Transverse colon (tissue), 4 donors: ENCODE results near the gene RIT2. TPM values are rescaled to one million over a fixed set of nuclear protein-coding genes. Genes with fewer than 3 reads are reported as not detected.

Source experiments
- DNase-seq: peaks from one replicate; pipeline ENCODE4 v3.0.0-alpha.2; 2019
- H3K27ac ChIP-seq, 4 donors: fragments of 200-600 bp; sonication (generic); 2 replicates each; pipeline ENCODE4 v1.5.1; 2016 to 2018; ENCODE audit warnings: inconsistent platforms in 4 of 4
- H3K27me3 ChIP-seq: fragments of 200-600 bp; sonication (generic); 2 replicates; pipeline ENCODE4 v1.5.1; 2017; ENCODE audit warnings: inconsistent platforms
- H3K36me3 ChIP-seq, 4 donors: fragments of 200-600 bp; sonication (generic); 2 replicates each; pipeline ENCODE4 v1.5.1; 2017 to 2019; ENCODE audit warnings: inconsistent platforms in 4 of 4
- H3K4me1 ChIP-seq, 4 donors: fragments of 200-600 bp; sonication (generic); 2 replicates each; pipeline ENCODE4 v1.5.1; 2017 to 2020; ENCODE audit warnings: inconsistent platforms in 4 of 4
- H3K4me3 ChIP-seq, 4 donors: fragments of 200-600 bp; sonication (generic); 1 replicate in 1 of 4; 2 replicates in 3 of 4; pipeline versions ENCODE4 v1.5.1 to v1.6.1; 2017 to 2019; ENCODE audit warnings: inconsistent platforms in 4 of 4
- H3K9me3 ChIP-seq, 2 donors: fragments of 200-600 bp; sonication (generic); 2 replicates each; pipeline ENCODE4 v1.5.1; 2017 to 2019; ENCODE audit warnings: inconsistent platforms in 2 of 2
- CTCF ChIP-seq, 5 experiments: fragments of 200-600 bp in 3 of 5; fragments of 450-650 bp in 2 of 5; sonication (generic) in 3 of 5; IDR thresholded peaks; 1 replicate in 2 of 5; 2 replicates in 3 of 5; pipeline ENCODE4 v1.5.1; 2016 to 2017; ENCODE audit warnings: antibody characterized with exemption in 5 of 5, inconsistent platforms in 3 of 5, mild to moderate bottlenecking in 2 of 5, moderate library complexity in 1 of 5
- EP300 ChIP-seq: sonication (generic); formaldehyde crosslinking; IDR thresholded peaks from one replicate; pipeline ENCODE4 v1.6.1; 2017; ENCODE audit warnings: antibody characterized with exemption, low read depth
- POLR2A ChIP-seq: fragments of 450-650 bp; IDR thresholded peaks from one replicate; pipeline ENCODE4 v1.6.1; 2016; ENCODE audit warnings: antibody characterized with exemption, mild to moderate bottlenecking, moderate library complexity
- POLR2AphosphoS5 ChIP-seq, 3 donors: sonication (generic); formaldehyde crosslinking; IDR thresholded peaks; one replicate each; pipeline ENCODE4 v1.6.1; 2016; ENCODE audit warnings: antibody characterized with exemption in 3 of 3
- WGBS, 2 donors: methylation state at CpG; one replicate each; pipeline ENCODE4 v1.1.5; 2018; ENCODE audit warnings: low coverage in 1 of 2; 5-methylcytosine and 5-hydroxymethylcytosine counted together
- in situ Hi-C, 4 donors: fragments of 200-750 bp; cut with MboI; loops; one replicate each; pipeline versions ENCODE4 v1.15.0 to v1.15.1; 2017; ENCODE audit warnings: low sequenced_read_pairs in 3 of 4, low pct_ligation_motif_present in 1 of 4, low pct_unique_long_range_greater_than_20kb in 1 of 4
- intact Hi-C: fragments of 100-400 bp; cut with DNase I; formaldehyde crosslinking; loops from one replicate; pipeline ENCODE4 v1.15.1; 2023; ENCODE audit warnings: low total_unique reads
- total RNA-seq, 4 donors: library from RNA; depleted of rRNA; stranded (reverse); fragments of >200 nt; gene quantifications; one replicate each; pipeline ENCODE4 v1.1.0, GENCODE V29; 2016

Gene RIT2
- total RNA-seq, 4 donors from 2014 or later = not detected

DNA sequence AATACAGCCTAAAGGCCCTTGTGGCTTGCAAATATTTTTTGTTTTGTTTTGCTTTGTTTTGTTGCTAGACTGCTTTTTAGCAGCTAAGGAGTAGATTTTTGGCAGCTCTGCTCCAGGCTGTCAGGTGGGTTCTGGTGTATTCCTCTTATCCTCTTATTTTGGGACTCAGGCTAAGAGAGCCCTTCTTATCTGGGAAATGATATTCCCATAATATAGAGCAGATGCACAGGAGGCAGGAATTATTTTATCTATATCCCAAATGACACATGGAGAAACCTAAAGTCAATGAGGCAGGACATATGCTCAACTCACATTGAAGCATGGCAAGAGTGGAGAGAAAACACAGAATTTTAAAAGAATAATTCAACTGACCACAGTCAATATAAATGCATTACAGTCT, 369.6 kb downstream of the RIT2 start:
- Histone ChIP-seq H3K4me1 (no peaks in the 10 kb centered on the region), H3K9me3 (no peaks in the 10 kb centered on the region), H3K4me3 (no peak overlapping the region), H3K27ac (no peak overlapping the region), H3K27me3 (no peaks in the 10 kb centered on the region), H3K36me3 (no peaks in the 10 kb centered on the region)
- no peak for TF ChIP-seq CTCF (IDR thresholded peaks at IDR 0.05)
- no peak for TF ChIP-seq POLR2AphosphoS5 (IDR thresholded peaks at IDR 0.05)
- DNase-seq = no peak
- intact Hi-C loops (no loop called here), in situ Hi-C loops (no loop called here)

- intact Hi-C loops = no loop called here
- Histone ChIP-seq H3K9me3 (no peaks in the 10 kb centered on the region), H3K27ac (no peak overlapping the region), H3K36me3 (no peaks in the 10 kb centered on the region), H3K4me3 (no peak overlapping the region), H3K27me3 (no peaks in the 10 kb centered on the region), H3K4me1 (no peaks in the 10 kb centered on the region)
- in situ Hi-C loops = no loop called here
- TF ChIP-seq EP300 (no peak), POLR2AphosphoS5 (IDR thresholded peaks at IDR 0.05) (no peak), POLR2A (no peak), CTCF (IDR thresholded peaks at IDR 0.05) (no peak)
- no peak for DNase-seq
These were observed 370.3 kb downstream of the RIT2 start for GRCh38 chr18:42745171-42745570.

DNA sequence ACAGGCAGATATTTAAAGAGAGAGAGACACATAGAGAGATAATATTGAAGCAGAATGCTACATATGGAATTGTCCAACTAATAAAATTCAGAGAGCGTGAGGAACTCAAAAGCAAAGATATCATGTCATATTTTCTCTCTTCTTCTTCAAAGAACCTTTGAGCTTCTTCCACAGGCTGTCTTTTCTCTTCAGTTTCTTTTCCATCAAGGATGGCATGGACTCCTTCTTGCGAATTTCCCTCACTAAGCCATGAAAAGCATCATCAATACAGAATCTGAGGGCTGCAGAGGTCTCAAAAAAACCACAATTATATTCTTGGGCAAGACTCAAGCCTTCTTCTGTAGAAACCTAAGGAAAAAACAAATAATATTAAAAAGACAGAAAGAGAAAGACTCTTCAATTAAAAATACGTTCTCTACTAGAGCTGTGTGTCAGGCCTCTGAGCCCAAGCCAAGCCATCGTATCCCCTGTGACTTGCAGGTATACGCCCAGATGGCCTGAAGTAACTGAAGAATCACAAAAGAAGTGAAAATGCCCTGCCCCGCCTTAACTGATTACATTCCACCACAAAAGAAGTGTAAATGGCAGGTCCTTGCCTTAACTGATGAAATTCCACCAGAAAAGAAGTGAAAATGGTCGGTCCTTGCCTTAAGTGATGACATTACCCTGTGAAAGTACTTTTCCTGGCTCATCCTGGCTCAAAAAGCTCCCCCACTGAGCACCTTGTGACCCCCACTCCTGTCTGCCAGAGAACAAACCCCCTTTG, 371.9 kb downstream of the RIT2 start:
- Histone ChIP-seq H3K4me1 (no peaks in the 10 kb centered on the region), H3K9me3 (no peaks in the 10 kb centered on the region), H3K4me3 (no peak overlapping the region), H3K27ac (no peak overlapping the region), H3K27me3 (no peaks in the 10 kb centered on the region), H3K36me3 (no peaks in the 10 kb centered on the region)
- TF ChIP-seq EP300 (no peak), POLR2AphosphoS5 (IDR thresholded peaks at IDR 0.05) (no peak), POLR2A (no peak), CTCF (IDR thresholded peaks at IDR 0.05) (no peak)
- DNase-seq = no peak
- WGBS, 2 donors = 57 to 58% methylated on average over 4 to 7 of the region's 7 CpGs
- in situ Hi-C loops (no loop called here), intact Hi-C loops (no loop called here)

- intact Hi-C loops (no loop called here), in situ Hi-C loops (no loop called here)
- Histone ChIP-seq H3K4me1 (no peaks in the 10 kb centered on the region), H3K4me3 (no peak overlapping the region), H3K36me3 (no peaks in the 10 kb centered on the region), H3K9me3 (no peaks in the 10 kb centered on the region), H3K27me3 (no peaks in the 10 kb centered on the region), H3K27ac (no peak overlapping the region)
- TF ChIP-seq CTCF (IDR thresholded peaks at IDR 0.05) (no peak), POLR2AphosphoS5 (IDR thresholded peaks at IDR 0.05) (no peak), EP300 (no peak), POLR2A (no peak)
- no peak for DNase-seq
These were observed 372.5 kb downstream of the RIT2 start for GRCh38 chr18:42742969-42743368.
